B cell (primary cell): ENCODE data around the gene MSMB. TPM values are rescaled to one million over a fixed set of nuclear protein-coding genes. Genes with fewer than 3 reads are reported as not detected.

ENCODE experiments used
- ATAC-seq: fragments of 200-7000 bp; cut with Tn5 transposase; one replicate; pipeline ENCODE4 v1.10.0; 2021; ENCODE audit warnings: low read depth, mild to moderate bottlenecking, moderate number of reproducible peaks, moderate library complexity
- CTCF ChIA-PET: fragments of 350-600 bp; sonication (Branson Sonifier 250); formaldehyde crosslinking; loops from one replicate; lab custom pipeline; 2021; ENCODE audit warnings: antibody characterized with exemption, inconsistent platforms; lab: Charles Lee
- POLR2A ChIA-PET: fragments of 350-600 bp; sonication (Branson Sonifier 250); formaldehyde crosslinking; loops from one replicate; lab custom pipeline; 2021; ENCODE audit warnings: antibody characterized with exemption; lab: Charles Lee
- DNase-seq: peaks from one replicate; pipeline ENCODE4 v3.0.0; 2013
- H2AFZ ChIP-seq: 2 replicates; pipeline ENCODE4 v1.6.1; 2012; ENCODE audit warnings: mild to moderate bottlenecking, low read depth, low read length; ENCODE audit not compliant: insufficient read depth, poor library complexity, severe bottlenecking
- H3K27ac ChIP-seq, 2 donors: 1 replicate in 1 of 2; 2 replicates in 1 of 2; pipeline ENCODE4 v1.5.1; 2012 to 2013; ENCODE audit warnings: low read length in 2 of 2, mild to moderate bottlenecking in 2 of 2, moderate library complexity in 1 of 2
- H3K27me3 ChIP-seq, 4 experiments: fragments of 200-600 bp in 1 of 4; sonication (generic) in 1 of 4; replicated peaks in 1 of 4; 1 replicate in 2 of 4; 2 replicates in 2 of 4; pipeline versions ENCODE4 v1.6.1 to v1.7.0; 2013 to 2016; ENCODE audit warnings: low read length in 3 of 4, mild to moderate bottlenecking in 2 of 4, mixed read lengths in 1 of 4, moderate library complexity in 1 of 4; ENCODE audit not compliant: insufficient read depth in 4 of 4, control insufficient read depth in 3 of 4; ENCODE audit errors: control extremely low read depth in 1 of 4
- H3K36me3 ChIP-seq, 2 experiments: replicated peaks in 1 of 2; 1 replicate in 1 of 2; 2 replicates in 1 of 2; pipeline versions ENCODE4 v1.6.1 to v1.7.1; 2013; ENCODE audit warnings: low read length in 1 of 2; ENCODE audit not compliant: insufficient read depth in 2 of 2, control insufficient read depth in 1 of 2; ENCODE audit errors: control extremely low read depth in 1 of 2, extremely low read depth in 1 of 2
- H3K4me1 ChIP-seq, 2 donors: fragments of 200-600 bp in 1 of 2; sonication (generic) in 1 of 2; 1 replicate in 1 of 2; 2 replicates in 1 of 2; pipeline versions ENCODE4 v1.5.1 to v1.6.1; 2013 to 2017; ENCODE audit warnings: low read length in 2 of 2; ENCODE audit not compliant: control insufficient read depth in 2 of 2, insufficient read depth in 2 of 2
- H3K4me2 ChIP-seq: replicated peaks from 2 replicates; pipeline ENCODE3; 2012; ENCODE audit warnings: mild to moderate bottlenecking, low read depth, low read length; ENCODE audit not compliant: poor library complexity, severe bottlenecking
- H3K4me3 ChIP-seq, 5 experiments: fragments of 200-600 bp in 1 of 5; sonication (generic) in 1 of 5; 1 replicate in 3 of 5; 2 replicates in 2 of 5; pipeline versions ENCODE4 v1.5.1 to v1.7.0; 2011 to 2016; ENCODE audit warnings: low read length in 4 of 5, mild to moderate bottlenecking in 4 of 5, low read depth in 2 of 5, control low read depth in 1 of 5, moderate library complexity in 1 of 5; ENCODE audit not compliant: insufficient read depth in 1 of 5; ENCODE audit errors: control extremely low read depth in 1 of 5, extremely low read depth in 1 of 5
- H3K79me2 ChIP-seq: fragments of 200-600 bp; sonication (generic); one replicate; pipeline ENCODE4 v1.6.0; 2016; ENCODE audit warnings: low read length; ENCODE audit not compliant: control insufficient read depth, insufficient read depth
- H3K9ac ChIP-seq: fragments of 200-600 bp; sonication (generic); 2 replicates; pipeline ENCODE4 v1.6.1; 2017; ENCODE audit warnings: mild to moderate bottlenecking, low read length, moderate library complexity
- H3K9me3 ChIP-seq, 3 donors: one replicate each; pipeline versions ENCODE4 v1.6.1 to v1.7.1; 2013; ENCODE audit warnings: low read length in 2 of 3; ENCODE audit not compliant: control insufficient read depth in 2 of 3, insufficient read depth in 1 of 3; ENCODE audit errors: control extremely low read depth in 1 of 3
- H4K20me1 ChIP-seq: 2 replicates; pipeline ENCODE4 v1.6.0; 2012; ENCODE audit warnings: mild to moderate bottlenecking, low read length; ENCODE audit not compliant: insufficient read depth, control insufficient read depth, poor library complexity, severe bottlenecking
- H3K27ac Mint-ChIP-seq: one replicate; pipeline ENCODE4 v1.8.0; 2021; ENCODE audit warnings: mixed read lengths
- H3K27me3 Mint-ChIP-seq: one replicate; pipeline ENCODE4 v1.8.0; 2021; ENCODE audit warnings: mixed read lengths
- H3K4me1 Mint-ChIP-seq: one replicate; pipeline ENCODE4 v1.8.0; 2021; ENCODE audit warnings: mixed read lengths
- H3K4me3 Mint-ChIP-seq: one replicate; pipeline ENCODE4 v1.8.0; 2021; ENCODE audit warnings: mixed read lengths
- H3K9me3 Mint-ChIP-seq: one replicate; pipeline ENCODE4 v1.8.0; 2022; ENCODE audit warnings: mixed read lengths; ENCODE audit not compliant: insufficient read depth
- CTCF ChIP-seq: fragments of 200-600 bp; IDR thresholded peaks from one replicate; pipeline ENCODE4 v1.8.0; 2022; ENCODE audit warnings: antibody characterized with exemption, mild to moderate bottlenecking
- EZH2 ChIP-seq: IDR thresholded peaks from 2 replicates; pipeline ENCODE4 v1.6.1; 2012; ENCODE audit warnings: borderline replicate concordance, low read depth, mild to moderate bottlenecking, moderate library complexity, low read length; ENCODE audit not compliant: insufficient read depth, poor library complexity, severe bottlenecking
- WGBS: methylation state at CpG from one replicate; pipeline ENCODE4 v1.1.5; 2013; ENCODE audit warnings: missing lambda C conversion rate; ENCODE audit not compliant: insufficient coverage; 5-methylcytosine and 5-hydroxymethylcytosine counted together
- intact Hi-C: fragments of 100-400 bp; cut with micrococcal nuclease; formaldehyde crosslinking; loops from one replicate; pipeline ENCODE4 v1.10.0; 2022
- polyA plus RNA-seq: library from polyadenylated mRNA; depleted of rRNA; stranded (reverse); fragments of >200 nt; gene quantifications from 2 replicates; pipeline ENCODE4 v1.2.3, GENCODE V29; 2012
- total RNA-seq, 2 donors: library from RNA; stranded (reverse); fragments of 120-200 nt in 1 of 2; gene quantifications; 1 replicate in 1 of 2; 2 replicates in 1 of 2; pipeline versions ENCODE4 v1.2.3 to v1.2.4, GENCODE V29; 2013 to 2022

The MSMB gene
- total and polyA plus RNA-seq, 2 donors (not counting 1 experiment from before 2014, with no cell fraction given), result not detected

DNA sequence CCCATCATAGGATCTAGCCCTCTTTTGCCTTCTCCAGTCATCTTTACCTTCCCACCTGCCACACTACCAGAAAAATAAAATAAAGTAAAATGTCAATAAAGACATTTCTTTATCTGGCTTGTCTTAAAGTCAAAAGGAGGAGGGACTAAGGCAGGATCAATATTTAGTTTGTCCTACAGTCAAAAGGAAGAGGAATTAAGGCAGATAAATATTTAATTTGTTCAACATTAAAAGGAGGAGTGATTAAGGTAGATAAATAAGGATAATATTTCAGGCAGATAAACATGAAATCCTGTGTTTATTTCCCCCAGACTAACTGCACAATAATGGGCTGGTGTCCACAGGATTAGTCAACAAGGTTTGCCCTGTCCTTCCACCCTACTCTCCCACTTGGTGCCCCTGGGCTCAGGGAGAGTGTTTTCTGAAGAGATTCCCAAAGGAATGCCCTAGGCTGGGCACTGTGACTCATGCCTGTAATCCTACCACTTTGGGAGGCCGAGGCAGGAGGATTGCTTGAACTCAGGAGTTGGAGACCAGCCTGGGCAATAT is 18.3 kb upstream of the MSMB start:
- TF ChIP-seq CTCF (no peak), EZH2 (no peak)
- H3K36me3 ChIP-seq, result no peaks in the 10 kb centered on the region
- H3K9me3 ChIP-seq, result no peaks in the 10 kb centered on the region
- H3K4me2 ChIP-seq, result no peak overlapping the region
- Mint-ChIP-seq H3K9me3 (no peaks in the 10 kb centered on the region), H3K27me3 (peaks cover 7% of the 10 kb centered on the region), H3K27ac (no peak overlapping the region), H3K4me3 (no peak overlapping the region), H3K4me1 (no peaks in the 10 kb centered on the region)
- POLR2A ChIA-PET, result no interaction called here
- ATAC-seq (no peak), DNase-seq (no peak)
- intact Hi-C loops, result no loop called here
- H4K20me1 ChIP-seq, result no peaks in the 10 kb centered on the region
- no CpG with 5 or more reads among the region's 1 CpG for WGBS
- CTCF ChIA-PET, result no interaction called here
- no peak overlapping the region for H3K9ac ChIP-seq
- H3K27me3 ChIP-seq, result peaks cover 0 to 2% (median 0%) of the 10 kb centered on the region in 4 experiments
- no peaks in the 10 kb centered on the region for H3K79me2 ChIP-seq
- H2AFZ ChIP-seq, result no peak overlapping the region
- H3K4me3 ChIP-seq, result no peak overlapping the region
- H3K27ac ChIP-seq, result no peak overlapping the region
- H3K4me1 ChIP-seq, result no peaks in the 10 kb centered on the region

DNA sequence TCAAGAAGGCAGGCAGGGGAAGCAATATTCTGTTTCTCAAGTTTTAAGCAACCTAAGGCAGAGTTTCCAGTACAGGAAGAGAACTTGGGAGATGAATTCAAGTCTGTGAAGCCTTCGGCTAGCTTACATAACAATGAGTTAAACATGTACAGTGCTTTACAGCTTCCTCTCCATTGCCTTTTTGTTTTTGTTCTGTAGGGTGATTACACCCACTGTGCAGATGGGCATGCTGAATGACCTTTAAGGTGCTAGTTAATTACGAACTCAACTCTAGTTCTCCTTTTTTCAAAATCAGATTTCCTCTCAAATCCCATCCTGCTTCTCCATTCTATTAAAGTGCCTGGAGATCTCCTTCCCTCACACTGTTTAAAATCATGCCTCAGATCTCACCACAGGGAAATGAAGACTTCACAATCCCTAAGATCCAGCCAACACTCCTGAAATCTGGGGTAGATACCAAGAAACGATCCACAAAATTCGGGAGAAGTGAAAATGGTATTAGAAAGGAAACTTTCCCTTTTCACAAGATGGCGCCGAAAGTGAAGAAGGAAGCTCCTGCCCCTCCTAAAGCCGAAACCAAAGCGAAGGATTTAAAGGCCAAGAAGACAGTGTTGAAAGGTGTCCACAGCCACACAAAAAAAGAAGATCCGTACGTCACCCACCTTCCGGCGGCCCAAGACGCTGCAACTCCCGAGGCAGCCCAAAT is 16.8 kb upstream of the MSMB start:
- no peaks in the 10 kb centered on the region for H3K4me1 ChIP-seq
- intact Hi-C loops, result no loop called here
- H3K4me2 ChIP-seq, result no peak overlapping the region
- no peaks in the 10 kb centered on the region for H3K79me2 ChIP-seq
- H3K9ac ChIP-seq, result no peak overlapping the region
- peaks cover 7% of the 10 kb centered on the region for H3K27me3 Mint-ChIP-seq
- DNase-seq (no peak), ATAC-seq (no peak)
- H2AFZ ChIP-seq, result no peak overlapping the region
- H3K9me3 Mint-ChIP-seq, result no peaks in the 10 kb centered on the region
- H3K36me3 ChIP-seq, result no peaks in the 10 kb centered on the region
- no peak overlapping the region for H3K27ac ChIP-seq
- H4K20me1 ChIP-seq, result no peaks in the 10 kb centered on the region
- WGBS, result 88% methylated on average over 9 of the region's 14 CpGs
- no peak overlapping the region for H3K4me3 ChIP-seq
- CTCF ChIA-PET, result no interaction called here
- no peaks in the 10 kb centered on the region for H3K4me1 Mint-ChIP-seq
- TF ChIP-seq CTCF, result no peak
- TF ChIP-seq EZH2, result no peak
- H3K4me3 Mint-ChIP-seq, result no peak overlapping the region
- H3K27me3 ChIP-seq, result peaks cover 0 to 2% (median 0%) of the 10 kb centered on the region in 4 experiments
- POLR2A ChIA-PET, result no interaction called here
- H3K27ac Mint-ChIP-seq, result no peak overlapping the region
- H3K9me3 ChIP-seq, result peaks cover 0 to 4% (median 0%) of the 10 kb centered on the region in 3 donors
